GM19099 (cell line): Measurements from ENCODE around the gene STK16.

ENCODE experiments used
- POLR2A ChIP-seq: IDR thresholded peaks from 3 replicates; pipeline ENCODE4 v1.6.1; 2011; ENCODE audit warnings: low read depth; ENCODE audit not compliant: insufficient read length; ENCODE audit errors: extremely low read depth

STK16 gene, protein sequence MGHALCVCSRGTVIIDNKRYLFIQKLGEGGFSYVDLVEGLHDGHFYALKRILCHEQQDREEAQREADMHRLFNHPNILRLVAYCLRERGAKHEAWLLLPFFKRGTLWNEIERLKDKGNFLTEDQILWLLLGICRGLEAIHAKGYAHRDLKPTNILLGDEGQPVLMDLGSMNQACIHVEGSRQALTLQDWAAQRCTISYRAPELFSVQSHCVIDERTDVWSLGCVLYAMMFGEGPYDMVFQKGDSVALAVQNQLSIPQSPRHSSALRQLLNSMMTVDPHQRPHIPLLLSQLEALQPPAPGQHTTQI

DNA sequence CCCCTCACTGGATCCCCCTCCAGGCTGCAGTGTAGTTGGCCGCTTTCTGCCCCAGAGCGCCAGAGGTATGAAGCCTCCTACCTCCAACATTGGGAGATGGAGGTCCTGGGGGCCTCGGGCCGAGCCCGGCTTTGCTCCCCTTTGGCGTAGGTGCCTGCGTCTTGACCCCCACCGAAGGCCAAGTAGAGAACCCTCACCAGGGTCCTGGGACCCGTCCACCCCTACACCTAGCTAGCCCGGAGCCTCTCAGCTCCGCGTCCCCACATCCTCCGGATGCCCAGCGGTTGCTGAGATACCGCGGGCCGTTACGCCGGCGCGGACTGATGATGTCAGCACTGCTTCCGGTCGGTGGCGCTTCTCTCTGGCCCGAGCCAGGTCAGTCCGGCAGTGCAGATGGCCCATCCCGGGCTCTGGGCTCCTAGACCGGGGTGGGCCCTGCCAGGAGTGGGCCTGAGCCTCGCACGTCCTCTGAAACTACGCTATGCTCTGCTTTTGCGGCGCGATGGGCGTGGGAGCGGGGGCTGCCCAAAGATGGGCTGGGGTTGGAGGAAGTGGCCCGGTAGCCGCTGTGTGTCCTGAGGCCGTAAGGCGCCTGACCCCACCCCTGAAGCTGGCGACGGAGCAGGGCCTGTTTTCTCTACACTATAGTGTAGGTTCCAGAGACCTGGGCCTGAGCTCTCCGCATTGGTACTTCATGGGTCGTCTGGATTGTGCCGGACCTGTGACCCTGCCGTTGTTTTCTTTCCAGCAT, at the start of gene STK16, which contains the start of gene GLB1L:
TSS of gene STK16 (plus strand) at position 332 of the 751 bp plus-strand sequence. CDS start 521 bp downstream, outside the sequence.
TSS of gene GLB1L (minus strand) at position 297 of the 751 bp plus-strand sequence. CDS start 1,871 bp downstream, outside the sequence.
- peak; percentile 89 for TF ChIP-seq POLR2A

DNA sequence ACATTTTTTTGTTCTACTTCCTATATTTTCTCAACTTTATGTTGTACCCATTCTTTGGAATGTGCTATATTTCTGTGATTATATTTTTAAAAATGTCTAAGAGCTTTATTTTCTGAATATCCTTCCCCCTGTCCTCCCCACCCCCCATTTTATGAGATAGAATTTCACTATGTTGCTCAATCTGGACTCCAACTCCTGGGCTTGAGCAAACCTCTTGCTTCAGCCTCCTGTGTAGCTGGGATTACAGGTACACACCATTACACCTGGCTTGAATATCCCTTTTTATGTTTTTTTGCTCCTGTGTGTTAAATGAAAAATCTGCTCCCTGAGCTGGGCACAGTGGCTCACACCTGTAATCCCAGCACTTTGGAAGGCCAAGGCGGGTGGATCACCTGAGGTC, 47.9 kb upstream of the STK16 start:
- no peak for TF ChIP-seq POLR2A

DNA sequence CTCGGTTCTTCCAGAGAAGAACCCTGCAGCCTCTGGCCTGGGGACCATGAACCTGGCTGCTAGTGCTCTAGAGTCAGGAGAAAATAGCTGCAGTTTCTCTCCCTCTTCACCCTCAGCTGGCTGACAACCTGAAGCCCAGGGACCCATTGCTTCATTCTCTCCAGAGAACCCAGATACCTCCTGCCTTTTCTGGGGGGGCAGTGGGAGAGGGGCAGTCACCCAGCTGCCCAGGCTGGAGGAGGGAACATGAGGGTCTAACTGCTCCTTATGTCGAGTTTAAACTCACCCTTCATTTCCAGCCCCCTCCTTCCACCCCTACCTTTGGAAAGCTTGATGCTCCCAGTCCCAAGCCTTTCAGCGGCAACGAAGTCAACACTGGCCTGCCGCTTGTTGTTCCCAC, 46.3 kb upstream of the STK16 start:
- TF ChIP-seq POLR2A: no peak

DNA sequence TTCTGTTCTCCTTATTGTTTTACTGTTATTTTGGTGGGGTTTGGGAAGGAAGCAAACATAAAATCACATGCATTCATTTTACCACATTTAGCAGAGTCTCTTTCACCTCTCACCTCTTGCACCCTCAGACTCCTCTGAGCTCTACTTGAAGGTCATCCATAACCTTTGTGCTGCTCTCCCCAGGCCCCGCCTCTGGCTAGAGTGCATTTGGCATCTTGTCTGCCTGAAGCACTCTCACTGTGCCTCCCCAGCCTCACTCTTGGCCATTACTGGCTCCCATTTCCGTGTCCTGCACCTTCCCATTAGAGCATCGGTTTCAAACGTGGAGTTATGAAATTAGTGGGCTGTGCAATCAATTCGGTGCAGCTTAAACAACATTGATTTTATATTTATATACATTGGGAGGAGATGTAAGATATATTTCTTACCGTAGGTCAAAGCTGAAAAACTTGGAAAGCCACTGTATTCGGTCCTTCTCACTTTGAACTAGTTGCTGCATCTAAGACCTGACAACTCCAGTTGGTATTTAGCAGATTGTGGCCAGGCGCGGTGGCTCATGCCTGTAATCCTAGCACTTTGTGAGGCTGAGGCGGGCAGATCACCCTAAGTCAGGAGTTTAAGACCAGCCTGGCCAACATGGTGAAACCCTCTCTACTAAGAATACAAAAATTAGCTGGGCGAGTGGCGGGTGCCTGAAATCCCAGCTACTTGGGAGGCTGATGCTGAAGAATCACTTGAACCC, 45.6 kb upstream of the STK16 start:
- no peak for TF ChIP-seq POLR2A

DNA sequence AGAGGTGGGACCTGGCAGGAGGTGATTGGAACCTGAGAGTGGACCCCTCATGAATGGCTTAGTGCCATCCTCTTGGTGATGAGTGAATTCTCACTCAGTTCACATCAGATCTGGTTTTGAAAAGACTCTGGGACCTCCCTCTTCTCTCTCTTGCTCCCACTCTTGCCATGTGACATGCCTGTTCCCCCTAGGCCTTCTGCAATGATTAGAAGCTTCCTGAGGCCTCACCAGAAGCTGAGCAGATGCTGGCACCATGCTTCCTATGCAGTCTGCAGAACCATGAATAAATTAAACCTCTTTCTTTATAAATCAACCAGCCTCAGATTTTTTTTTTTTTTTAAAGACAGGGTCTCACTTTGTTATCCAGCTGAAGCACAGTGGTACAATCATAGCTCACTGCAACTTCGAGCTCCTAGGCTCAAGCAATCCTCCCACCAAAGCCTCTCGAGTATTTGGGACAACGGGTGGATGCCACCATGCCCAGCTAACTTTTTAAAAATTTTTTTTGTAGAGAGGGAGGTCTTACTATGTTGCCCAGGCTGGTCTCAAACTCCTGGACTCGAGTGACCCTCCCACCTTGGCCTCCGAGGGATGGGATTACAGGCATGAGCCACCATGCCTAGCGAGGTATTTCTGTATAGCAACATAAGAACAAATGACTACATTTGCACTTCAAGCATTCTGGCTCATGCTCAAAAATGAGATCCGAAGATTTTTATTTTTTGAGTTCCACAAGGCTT, 40.7 kb upstream of the STK16 start:
- no peak for TF ChIP-seq POLR2A

DNA sequence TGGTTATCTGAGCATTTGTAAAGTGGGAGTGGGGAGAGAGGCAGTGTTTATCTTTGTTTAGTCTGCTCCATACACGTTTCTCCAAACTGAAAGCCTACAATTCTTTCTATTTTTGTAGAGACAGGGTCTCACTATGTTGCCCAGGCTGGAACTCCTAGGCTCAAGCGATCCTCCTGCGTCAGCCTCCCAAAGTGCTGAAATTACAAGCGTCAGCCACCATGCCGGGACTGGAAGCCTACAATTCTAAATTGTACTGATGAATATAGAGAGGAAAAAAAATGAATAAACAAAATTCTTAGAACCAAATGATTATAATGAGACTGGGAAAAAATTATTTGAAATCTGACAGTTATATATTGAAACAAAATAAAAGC, 40.1 kb upstream of the STK16 start:
- no peak for TF ChIP-seq POLR2A

DNA sequence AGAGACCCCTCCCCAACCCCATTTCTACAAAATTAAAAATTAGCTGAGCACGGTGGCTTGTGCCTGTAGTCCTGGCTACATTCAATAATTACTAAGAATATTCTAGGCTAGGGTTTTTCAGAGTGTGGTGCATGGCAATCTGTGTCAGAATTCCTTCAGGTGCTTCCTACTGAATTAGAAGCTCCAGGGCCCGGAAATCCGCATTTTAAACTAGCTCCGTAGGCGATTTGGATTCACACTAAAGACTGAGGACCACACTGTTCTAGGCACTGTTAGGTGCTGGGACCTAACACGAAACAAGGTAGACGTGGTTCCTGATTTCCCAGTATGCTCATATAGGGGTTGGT, 39.3 kb upstream of the STK16 start:
- TF ChIP-seq POLR2A: no peak

DNA sequence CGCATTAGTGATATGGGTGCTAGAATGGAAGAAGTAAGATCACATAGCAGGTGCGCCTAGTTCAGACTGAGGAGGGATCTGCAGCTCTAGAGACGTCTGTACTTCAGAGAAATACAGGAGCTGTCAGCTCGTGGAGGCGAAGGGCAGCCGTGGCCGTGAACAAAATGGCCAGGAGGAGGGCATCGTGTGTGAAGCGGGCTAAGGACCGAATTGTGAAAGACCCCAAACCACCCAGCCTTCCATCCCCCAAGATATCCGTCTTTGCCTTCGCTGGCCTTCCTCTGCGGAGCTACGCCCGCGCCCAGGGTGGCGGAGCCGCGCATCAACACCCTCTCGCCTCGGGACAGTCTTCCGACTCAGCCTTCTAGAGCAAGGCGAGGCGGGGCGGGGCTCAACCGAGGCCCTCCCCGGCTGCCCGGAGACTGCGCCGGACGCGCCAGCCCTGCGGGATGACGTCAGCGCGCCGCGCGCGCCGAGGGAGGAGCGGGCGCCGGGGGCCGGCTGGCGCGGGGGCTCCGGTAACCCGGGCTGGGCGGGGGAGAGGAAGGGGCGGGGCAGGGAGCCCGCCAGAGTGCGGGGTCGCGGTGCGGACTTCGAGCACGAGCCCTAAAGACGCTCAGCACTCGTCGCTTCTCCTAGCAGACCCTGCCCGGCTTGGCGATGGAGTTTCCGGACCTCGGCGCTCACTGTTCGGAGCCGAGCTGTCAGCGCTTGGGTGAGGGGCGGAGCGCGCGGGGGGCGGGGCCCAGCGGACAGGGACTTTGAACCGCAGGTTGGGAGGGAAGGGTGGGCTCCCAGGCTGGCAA, 38.7 kb upstream of the STK16 start, which contains the start of gene ZFAND2B:
TSS of gene ZFAND2B (plus strand) at position 455 of the 806 bp plus-strand sequence. CDS start at position 661, 206 bp downstream.
- TF ChIP-seq POLR2A: peak; percentile 98

DNA sequence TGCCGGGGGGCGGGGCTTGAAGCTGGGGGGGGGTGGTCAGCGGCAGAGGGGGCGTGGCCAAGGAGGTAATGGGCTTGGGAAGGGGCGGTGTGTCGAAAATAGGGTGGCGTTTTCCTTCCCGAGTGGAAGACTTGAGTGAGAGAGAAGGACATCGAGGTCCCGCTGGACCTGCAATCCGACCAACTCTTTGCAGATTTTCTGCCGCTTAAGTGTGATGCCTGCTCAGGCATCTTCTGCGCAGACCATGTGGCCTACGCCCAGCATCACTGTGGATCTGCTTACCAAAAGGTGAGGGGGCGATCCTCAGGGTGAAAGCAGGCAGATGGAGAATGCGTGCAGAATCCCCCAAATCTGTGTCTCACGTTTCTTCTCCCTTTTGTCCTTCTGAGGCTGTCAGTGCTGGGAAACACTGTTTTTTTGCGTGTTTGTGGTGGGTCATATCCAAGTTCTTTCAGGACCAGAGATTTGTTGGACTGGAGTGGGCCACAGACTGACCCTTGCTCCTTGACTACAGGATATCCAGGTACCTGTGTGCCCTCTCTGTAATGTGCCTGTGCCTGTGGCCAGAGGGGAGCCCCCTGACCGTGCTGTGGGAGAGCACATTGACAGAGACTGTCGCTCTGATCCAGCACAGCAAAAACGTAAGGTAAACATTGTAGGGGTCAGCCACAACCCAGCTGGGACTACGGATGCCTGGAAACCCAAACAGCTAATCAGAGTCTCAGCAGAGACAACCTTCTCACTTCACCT, 38.0 kb upstream of the STK16 start:
- TF ChIP-seq POLR2A: no peak

DNA sequence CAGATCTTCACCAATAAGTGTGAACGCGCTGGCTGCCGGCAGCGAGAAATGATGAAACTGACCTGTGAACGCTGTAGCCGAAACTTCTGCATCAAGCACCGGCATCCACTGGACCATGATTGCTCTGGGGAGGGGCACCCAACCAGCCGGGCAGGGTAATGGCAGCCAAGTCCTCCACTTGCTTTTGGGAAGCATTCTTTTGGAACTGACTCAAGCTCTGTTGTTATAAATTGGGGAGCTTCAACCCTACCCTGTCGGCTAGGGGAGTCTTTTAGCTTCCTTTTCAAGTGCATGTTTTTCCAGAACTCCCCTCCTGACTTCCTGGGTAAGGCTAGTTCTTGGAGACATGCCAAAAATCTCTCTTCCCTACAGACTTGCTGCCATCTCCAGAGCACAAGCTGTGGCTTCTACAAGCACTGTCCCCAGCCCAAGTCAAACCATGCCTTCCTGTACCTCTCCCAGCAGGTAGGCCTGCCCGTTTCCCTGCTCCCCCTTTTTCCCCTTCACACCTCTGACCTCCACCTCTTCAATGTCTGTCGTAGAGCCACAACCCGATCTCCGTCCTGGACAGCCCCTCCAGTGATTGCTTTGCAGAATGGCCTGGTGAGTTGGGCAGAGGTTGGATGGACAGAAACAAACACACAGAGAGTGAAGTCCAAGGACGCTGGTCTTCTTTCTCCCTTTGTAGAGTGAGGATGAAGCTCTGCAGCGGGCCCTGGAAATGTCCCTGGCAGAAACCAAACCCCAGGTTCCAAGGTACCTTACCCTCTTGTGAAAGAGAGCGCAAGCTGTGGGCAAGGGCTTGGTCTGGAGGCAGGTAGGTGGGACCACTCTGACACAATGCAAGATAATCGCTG, 37.2 kb upstream of the STK16 start:
- no peak for TF ChIP-seq POLR2A

DNA sequence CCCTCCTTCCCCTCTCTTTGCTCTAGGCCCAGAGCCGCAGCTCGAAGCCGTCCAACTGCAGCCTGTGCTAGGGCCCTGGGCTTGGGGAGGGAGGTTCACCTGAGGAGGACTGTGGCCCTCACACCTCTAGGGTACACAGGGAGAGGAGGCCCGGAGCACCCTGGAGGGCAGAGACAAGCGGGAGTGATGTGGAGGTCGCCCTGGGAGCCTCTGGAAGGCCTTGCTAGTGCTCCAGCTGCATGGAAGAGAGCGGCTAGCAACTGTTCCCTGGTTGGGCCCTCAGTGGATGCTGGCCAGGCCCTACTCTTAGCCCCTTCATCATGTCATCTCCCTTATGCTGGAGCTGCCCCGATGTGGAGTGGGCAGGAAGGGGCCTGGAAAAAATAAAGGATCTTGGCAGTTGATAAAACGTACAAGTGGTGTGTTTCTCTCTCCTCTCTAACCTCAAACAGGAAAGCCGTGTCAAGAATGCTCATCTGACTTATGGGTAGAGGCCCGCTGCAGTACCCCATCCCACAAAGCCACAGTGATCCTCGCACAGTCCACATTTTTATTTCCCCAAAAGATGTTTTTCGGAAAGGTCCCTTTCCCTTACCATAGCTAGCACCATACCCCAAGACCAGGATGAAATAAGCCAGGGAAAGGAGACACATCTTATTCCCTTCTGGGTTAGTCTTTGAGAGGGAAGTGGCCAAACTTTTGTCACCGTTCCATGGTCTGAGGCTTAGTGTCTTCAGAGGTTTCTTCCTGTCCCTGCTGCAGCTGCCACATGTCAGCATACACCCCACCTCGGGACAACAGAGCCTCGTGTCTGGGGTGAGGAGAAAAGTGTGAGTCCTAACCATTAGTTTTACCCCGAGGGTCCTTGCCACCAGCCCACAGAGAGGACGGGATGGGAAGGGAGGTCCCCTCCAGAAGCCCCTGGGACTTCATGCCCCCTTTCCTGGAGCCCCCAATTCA, 35.8 kb upstream of the STK16 start:
- TF ChIP-seq POLR2A: no peak
